H1 (cell line): ENCODE measurements around the gene DMAC1. TPM values are rescaled to one million over a fixed set of nuclear protein-coding genes. Genes with fewer than 3 reads are reported as not detected.
A peak's percentile ranks its signal among the peaks of the same experiment; 100 is the strongest.

Source experiments
- CTCF ChIA-PET: fragments of 300-600 bp; sonication (Branson Sonifier 250); formaldehyde crosslinking; loops from one replicate; lab custom pipeline; 2021; ENCODE audit not compliant: partially characterized antibody; lab: Charles Lee
- POLR2A ChIA-PET: fragments of 300-600 bp; sonication (Branson Sonifier 250); formaldehyde crosslinking; loops from one replicate; lab custom pipeline; 2021; ENCODE audit warnings: inconsistent platforms; ENCODE audit not compliant: partially characterized antibody; lab: Charles Lee
- DNase-seq, 2 experiments: peaks; one replicate each; pipeline versions ENCODE4 v3.0.0 to v3.0.0-alpha.2; 2010 to 2022; ENCODE audit warnings: low spot score in 2 of 2, low read depth in 1 of 2, mixed read lengths in 1 of 2
- FAIRE-seq: peaks from 2 replicates; lab custom pipeline; 2011; peaks lifted over from hg19 to GRCh38; lab: Jason Lieb, UNC
- H2AFZ ChIP-seq: 2 replicates; pipeline ENCODE4 v1.8.1; 2012; ENCODE audit warnings: low read length, inconsistent platforms
- H2AK5ac ChIP-seq: 2 replicates; pipeline ENCODE4 v1.6.1; 2013; ENCODE audit warnings: low read depth, low read length
- H2BK120ac ChIP-seq: replicated peaks from 2 replicates; pipeline ENCODE3; 2013; ENCODE audit warnings: low read depth, low read length, inconsistent platforms
- H2BK12ac ChIP-seq: 2 replicates; pipeline ENCODE4 v1.6.1; 2013; ENCODE audit warnings: low read depth, low read length
- H2BK15ac ChIP-seq: 2 replicates; pipeline ENCODE4 v1.6.1; 2013; ENCODE audit warnings: low read length
- H2BK20ac ChIP-seq: 2 replicates; pipeline ENCODE4 v1.6.1; 2013; ENCODE audit warnings: low read length
- H2BK5ac ChIP-seq: 2 replicates; pipeline ENCODE4 v1.6.1; 2013; ENCODE audit warnings: low read depth, low read length
- H3K14ac ChIP-seq: 2 replicates; pipeline ENCODE4 v1.6.1; 2013; ENCODE audit warnings: inconsistent platforms; ENCODE audit not compliant: insufficient read length
- H3K18ac ChIP-seq: 2 replicates; pipeline ENCODE4 v1.6.1; 2013; ENCODE audit warnings: low read length; ENCODE audit errors: extremely low read depth
- H3K23ac ChIP-seq: 2 replicates; pipeline ENCODE4 v1.6.1; 2013; ENCODE audit warnings: inconsistent platforms; ENCODE audit not compliant: insufficient read length
- H3K23me2 ChIP-seq: 2 replicates; pipeline ENCODE4 v1.6.1; 2013; ENCODE audit warnings: low read depth, low read length
- H3K27ac ChIP-seq: 2 replicates; pipeline ENCODE4 v1.6.1; 2011; ENCODE audit warnings: low read depth, low read length, inconsistent platforms
- H3K27me3 ChIP-seq, 4 experiments: replicated peaks in 1 of 4; 1 replicate in 1 of 4; 2 replicates in 3 of 4; pipeline versions ENCODE4 v1.6.1 to v1.8.1; 2011 to 2013; ENCODE audit warnings: low read length in 3 of 4, mild to moderate bottlenecking in 3 of 4, inconsistent platforms in 2 of 4, mixed read lengths in 2 of 4, moderate library complexity in 1 of 4; ENCODE audit not compliant: control insufficient read depth in 3 of 4, insufficient read depth in 3 of 4; ENCODE audit errors: extremely low read depth in 1 of 4
- H3K36me3 ChIP-seq, 4 experiments: 2 replicates each; pipeline versions ENCODE4 v1.6.1 to v1.8.1; 2011 to 2013; ENCODE audit warnings: mild to moderate bottlenecking in 4 of 4, low read length in 3 of 4, moderate library complexity in 2 of 4, control low read depth in 1 of 4, inconsistent platforms in 1 of 4; ENCODE audit not compliant: insufficient read depth in 4 of 4, control insufficient read depth in 2 of 4
- H3K4ac ChIP-seq: replicated peaks from 2 replicates; pipeline ENCODE3; 2013; ENCODE audit warnings: low read length, low read depth, mixed read lengths, inconsistent platforms; ENCODE audit not compliant: insufficient read length
- H3K4me1 ChIP-seq, 4 experiments: replicated peaks in 1 of 4; 1 replicate in 1 of 4; 2 replicates in 3 of 4; pipeline versions ENCODE4 v1.6.1 to v1.8.1; 2011 to 2013; ENCODE audit warnings: low read length in 3 of 4, inconsistent platforms in 2 of 4, mixed read lengths in 1 of 4; ENCODE audit not compliant: insufficient read depth in 4 of 4, control insufficient read depth in 3 of 4
- H3K4me2 ChIP-seq, 2 experiments: 2 replicates each; pipeline versions ENCODE4 v1.6.1 to v1.8.1; 2011 to 2013; ENCODE audit warnings: low read depth in 2 of 2, low read length in 2 of 2, control low read depth in 1 of 2, inconsistent platforms in 1 of 2, mild to moderate bottlenecking in 1 of 2; ENCODE audit not compliant: insufficient read depth in 1 of 2
- H3K4me3 ChIP-seq, 4 experiments: fragments of 200-600, 300-600 bp in 1 of 4; sonication (generic), shearing (Covaris generic), sonication (Bioruptor Twin) in 1 of 4; 2 replicates each; pipeline versions ENCODE4 v1.5.1 to v1.8.1; 2011 to 2016; ENCODE audit warnings: low read length in 4 of 4, low read depth in 3 of 4, control low read depth in 2 of 4, inconsistent platforms in 2 of 4, mild to moderate bottlenecking in 2 of 4, mixed read lengths in 1 of 4, moderate library complexity in 1 of 4; ENCODE audit not compliant: insufficient read depth in 2 of 4; ENCODE audit errors: extremely low read depth in 1 of 4
- H3K56ac ChIP-seq: replicated peaks from 2 replicates; pipeline ENCODE3; 2013; ENCODE audit warnings: low read depth, mild to moderate bottlenecking, mixed read lengths, low read length, inconsistent platforms; ENCODE audit not compliant: insufficient read length
- H3K79me1 ChIP-seq: 2 replicates; pipeline ENCODE4 v1.6.1; 2013; ENCODE audit warnings: low read depth, low read length, control low read depth
- H3K79me2 ChIP-seq, 2 experiments: 2 replicates each; pipeline versions ENCODE4 v1.6.1 to v1.8.1; 2012 to 2013; ENCODE audit warnings: low read length in 2 of 2, mild to moderate bottlenecking in 2 of 2, inconsistent platforms in 1 of 2; ENCODE audit not compliant: insufficient read depth in 2 of 2, control insufficient read depth in 1 of 2
- H3K9ac ChIP-seq, 4 experiments: replicated peaks in 1 of 4; 1 replicate in 1 of 4; 2 replicates in 3 of 4; pipeline versions ENCODE4 v1.6.1 to v1.8.1; 2011 to 2013; ENCODE audit warnings: low read depth in 3 of 4, low read length in 3 of 4, control low read depth in 2 of 4, mild to moderate bottlenecking in 2 of 4, moderate library complexity in 2 of 4, inconsistent platforms in 1 of 4; ENCODE audit errors: extremely low read depth in 1 of 4
- H3K9me3 ChIP-seq, 2 experiments: 2 replicates each; pipeline versions ENCODE4 v1.6.1 to v1.8.1; 2012 to 2013; ENCODE audit warnings: mild to moderate bottlenecking in 2 of 2, moderate library complexity in 2 of 2, control low read depth in 1 of 2, inconsistent platforms in 1 of 2, low read depth in 1 of 2, low read length in 1 of 2, mixed read lengths in 1 of 2; ENCODE audit not compliant: insufficient read depth in 2 of 2
- H4K20me1 ChIP-seq, 2 experiments: replicated peaks in 1 of 2; 2 replicates each; pipeline versions ENCODE3 to v1.8.1; 2011 to 2013; ENCODE audit warnings: inconsistent platforms in 2 of 2, low read length in 2 of 2, mild to moderate bottlenecking in 1 of 2; ENCODE audit not compliant: insufficient read depth in 2 of 2, control insufficient read depth in 1 of 2
- H4K5ac ChIP-seq: 2 replicates; pipeline ENCODE4 v1.6.1; 2013; ENCODE audit warnings: low read length, low read depth, mixed read lengths, inconsistent platforms; ENCODE audit not compliant: insufficient read length
- H4K8ac ChIP-seq: 2 replicates; pipeline ENCODE4 v1.8.0; 2013; ENCODE audit warnings: mild to moderate bottlenecking, moderate library complexity, low read length, inconsistent platforms; ENCODE audit not compliant: insufficient read depth; ENCODE audit errors: extremely low read depth
- H4K91ac ChIP-seq: replicated peaks from 2 replicates; pipeline ENCODE3; 2013; ENCODE audit warnings: low read length, mixed read lengths, inconsistent platforms; ENCODE audit not compliant: insufficient read length
- JUND ChIP-seq: IDR thresholded peaks from 2 replicates; pipeline ENCODE4 v1.6.1; 2011; ENCODE audit warnings: mild to moderate bottlenecking, improper control_type of control experiment, low read length
- TBP ChIP-seq: IDR thresholded peaks from 2 replicates; pipeline ENCODE4 v1.6.1; 2011; ENCODE audit warnings: low read depth, low read length, improper control_type of control experiment
- WGBS, 2 experiments: shearing (Covaris generic) in 1 of 2; methylation state at CpG; one replicate each; pipeline versions ENCODE4 v1.1.6 to v1.1.7; 2013 to 2015; ENCODE audit warnings: low lambda C conversion rate in 2 of 2, mixed read lengths in 2 of 2, inconsistent platforms in 1 of 2, low coverage in 1 of 2, missing lambda C conversion rate in 1 of 2; ENCODE audit not compliant: insufficient replicate concordance in 2 of 2, insufficient coverage in 1 of 2, insufficient read length in 1 of 2; ENCODE audit errors: extremely low coverage in 1 of 2, missing lambda C conversion rate in 1 of 2; 5-methylcytosine and 5-hydroxymethylcytosine counted together
- polyA plus RNA-seq, 7 experiments: library from polyadenylated mRNA; depleted of rRNA in 3 of 7; stranded (reverse) in 5 of 7; unstranded in 2 of 7; fragments of >200 nt in 5 of 7; fragments of 200-250 nt in 2 of 7; gene quantifications; 1 replicate in 5 of 7; 2 replicates in 1 of 7; 4 replicates in 1 of 7; pipeline versions ENCODE4 v1.2.1 to v1.2.3, GENCODE V29; 2011 to 2013; ENCODE audit warnings: missing spikeins in 2 of 7, mixed read lengths in 2 of 7
- total RNA-seq: library from RNA; stranded (reverse); fragmentation: NEBNext Ultra II Directional; extraction: Animal tissue kit (Norgen Biotek cat#: 25700); gene quantifications from 2 replicates; pipeline ENCODE4 v1.2.1, GENCODE V29; 2021

DMAC1 gene
- total and polyA plus RNA-seq, 2 of the 8 experiments (the other 6 are each of a cell fraction or from before 2014, with no cell fraction given), result 30.4 to 89.4 TPM

GRCh38 chr9:7848498-7848897 lies 48.9 kb upstream of the DMAC1 start:
- POLR2A ChIA-PET, result no interaction called here
- 88% methylated on average over 4 of the region's 4 CpGs; no CpG with 5 or more reads in 1 of the 2 experiments for WGBS, 2 experiments

More at GRCh38 chr9:7848498-7848897, 48.9 kb upstream of the DMAC1 start:
- CTCF ChIA-PET, result interaction anchor here (1.1 to 1.2 kb wide), 2 partner anchors 16 to 26 kb away, joined by 3 read pairs; no protein-coding TSS in a partner anchor
- Histone ChIP-seq H2AK5ac (no peak overlapping the region), H3K23ac (no peak overlapping the region), H4K5ac (no peak overlapping the region), H2BK120ac (no peak overlapping the region), H3K4me1 (no peaks in the 10 kb centered on the region), H2AFZ (no peak overlapping the region), H3K79me2 (no peaks in the 10 kb centered on the region), H3K36me3 (no peaks in the 10 kb centered on the region), H3K27me3 (no peaks in the 10 kb centered on the region), H2BK15ac (no peak overlapping the region), H3K4ac (no peak overlapping the region), H3K14ac (no peak overlapping the region), H3K79me1 (no peaks in the 10 kb centered on the region), H3K18ac (no peak overlapping the region), H3K27ac (no peak overlapping the region), H3K56ac (no peak overlapping the region), H3K4me3 (no peak overlapping the region), H3K9me3 (no peaks in the 10 kb centered on the region), H4K20me1 (no peaks in the 10 kb centered on the region), H3K23me2 (no peaks in the 10 kb centered on the region), H2BK5ac (no peak overlapping the region), H3K4me2 (no peak overlapping the region), H4K91ac (no peak overlapping the region), H4K8ac (no peak overlapping the region), H2BK12ac (no peak overlapping the region), H3K9ac (no peak overlapping the region)
- no peak for DNase-seq
- TF ChIP-seq JUND, result no peak
- TF ChIP-seq TBP, result peak; percentile 96
- TF ChIP-seq, all 59 proteins: peak for 1
- FAIRE-seq, result no peak
- H2BK20ac ChIP-seq, result no peak overlapping the region
